ENCODE data around the gene TMEM18.
"Not testable (repeated sequence)": the region's sequence is repeated elsewhere in the genome, so short reads cannot be mapped to it uniquely, and the experiment has no call there.

The TMEM18 gene

DNA sequence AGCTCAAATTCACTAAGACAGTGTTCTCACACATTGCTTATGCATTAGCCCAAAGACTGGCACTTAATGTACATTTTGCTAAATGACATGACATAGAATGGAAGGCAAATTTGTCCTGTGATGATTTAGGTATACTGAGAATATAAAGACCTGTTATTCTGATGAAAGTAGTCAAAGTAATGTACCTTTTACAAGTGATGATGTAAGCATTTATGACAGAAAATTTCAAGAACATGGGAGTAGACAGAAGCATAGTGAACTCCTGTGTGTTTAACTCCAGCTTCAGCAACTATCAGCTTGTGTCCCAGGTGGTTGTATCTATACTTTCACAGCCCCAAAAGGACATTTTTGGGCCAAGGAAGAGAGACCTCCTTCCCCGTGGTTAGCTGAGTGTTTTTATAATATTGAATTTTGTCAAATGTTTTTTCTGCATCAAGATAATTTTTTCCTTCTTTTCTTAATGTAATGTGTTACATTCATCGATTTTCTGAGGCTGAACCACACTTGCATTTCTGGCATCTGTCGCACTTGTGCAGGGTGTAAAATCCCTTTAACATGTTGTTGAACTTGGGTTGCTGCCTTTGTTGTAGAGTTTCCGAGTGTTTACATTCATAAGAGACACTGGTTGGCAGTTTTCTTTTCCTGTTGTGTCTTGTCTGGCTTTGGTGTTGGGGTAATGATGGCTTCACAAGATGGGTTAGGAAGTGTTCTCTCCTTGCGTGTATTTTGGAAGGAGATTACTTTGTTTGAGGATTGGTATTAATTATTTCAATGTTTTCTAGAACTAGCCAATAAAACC is 33.9 kb upstream of the TMEM18 start:
- H3K4me1 ChIP-seq (ENCODE audit: control insufficient read depth, insufficient read depth, low read length), result no peaks in the 10 kb centered on the region
- H3K36me3 ChIP-seq (ENCODE audit: insufficient read depth, low read length), result no peaks in the 10 kb centered on the region
- H3K4me3 ChIP-seq (ENCODE audit: low read length), result no peak overlapping the region
- H3K9me3 ChIP-seq (replicated peaks; ENCODE audit: low read length), result no peaks in the 10 kb centered on the region
- H3K9ac ChIP-seq (ENCODE audit: low read depth, low read length), result no peak overlapping the region
- H3K4me2 ChIP-seq (ENCODE audit: low read length), result no peak overlapping the region
- H3K27me3 ChIP-seq (ENCODE audit: control insufficient read depth, insufficient read depth, low read length), result no peaks in the 10 kb centered on the region

DNA sequence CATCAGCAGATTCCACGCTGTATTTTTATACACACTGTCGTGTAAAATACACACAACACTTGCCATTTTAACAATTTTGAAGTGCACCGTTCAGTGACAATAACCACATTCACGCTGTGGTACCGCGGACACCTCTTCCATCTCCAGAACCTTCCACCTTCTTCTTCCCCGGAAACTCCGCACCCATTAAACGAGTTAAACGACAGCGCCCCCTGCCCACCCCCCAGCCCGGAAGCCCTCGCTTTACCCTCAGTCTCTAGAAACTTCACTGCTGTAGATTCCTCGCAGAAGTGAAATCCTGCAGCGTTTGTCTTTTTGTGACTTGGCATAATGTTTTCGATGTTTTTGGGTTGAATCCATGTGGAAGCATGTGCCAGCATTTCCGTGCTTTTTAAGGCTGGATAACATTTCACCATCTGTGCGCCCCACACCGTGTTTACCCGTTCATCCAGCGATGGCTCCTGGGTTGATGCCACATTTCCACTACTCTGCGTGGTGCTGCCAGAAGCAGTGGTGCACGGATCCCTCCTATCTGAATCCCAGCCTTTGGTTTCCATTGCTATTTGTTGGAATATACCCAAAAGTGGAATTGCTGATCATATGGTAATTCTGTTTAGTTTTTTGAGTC is 32.0 kb upstream of the TMEM18 start:
- Histone ChIP-seq H3K27me3 (ENCODE audit: control insufficient read depth, insufficient read depth, low read length) (no peaks in the 10 kb centered on the region), H3K9me3 (replicated peaks; ENCODE audit: low read length) (no peaks in the 10 kb centered on the region), H3K9ac (ENCODE audit: low read depth, low read length) (no peak overlapping the region), H3K4me2 (ENCODE audit: low read length) (no peak overlapping the region), H3K4me3 (ENCODE audit: low read length) (no peak overlapping the region), H3K4me1 (ENCODE audit: control insufficient read depth, insufficient read depth, low read length) (no peaks in the 10 kb centered on the region), H3K36me3 (ENCODE audit: insufficient read depth, low read length) (no peaks in the 10 kb centered on the region)

DNA sequence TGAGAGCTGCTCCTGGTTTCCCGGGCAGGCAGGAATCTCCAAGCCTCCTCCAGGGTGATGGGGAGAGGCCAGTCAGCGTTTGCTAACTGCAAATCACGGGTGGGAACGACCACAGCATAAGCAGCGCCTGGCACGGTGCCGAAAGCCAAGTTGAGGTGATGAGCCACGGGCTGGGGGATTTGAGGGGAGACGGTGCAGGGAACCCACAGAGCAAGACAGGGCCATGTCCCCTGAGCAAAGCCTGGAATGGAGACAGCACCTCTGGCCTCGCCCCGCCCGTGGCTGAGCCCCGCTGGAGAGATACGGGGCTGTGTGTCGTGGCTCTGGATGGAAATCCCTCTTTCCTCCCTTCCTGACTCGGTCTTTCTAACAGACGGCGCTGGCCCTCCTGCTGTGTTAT is 31.5 kb upstream of the TMEM18 start:
- no peaks in the 10 kb centered on the region for H3K36me3 ChIP-seq (ENCODE audit: insufficient read depth, low read length)
- no peak overlapping the region for H3K9ac ChIP-seq (ENCODE audit: low read depth, low read length)
- no peaks in the 10 kb centered on the region for H3K27me3 ChIP-seq (ENCODE audit: control insufficient read depth, insufficient read depth, low read length)
- no peaks in the 10 kb centered on the region for H3K9me3 ChIP-seq (replicated peaks; ENCODE audit: low read length)
- no peak overlapping the region for H3K4me3 ChIP-seq (ENCODE audit: low read length)
- no peaks in the 10 kb centered on the region for H3K4me1 ChIP-seq (ENCODE audit: control insufficient read depth, insufficient read depth, low read length)
- no peak overlapping the region for H3K4me2 ChIP-seq (ENCODE audit: low read length)

DNA sequence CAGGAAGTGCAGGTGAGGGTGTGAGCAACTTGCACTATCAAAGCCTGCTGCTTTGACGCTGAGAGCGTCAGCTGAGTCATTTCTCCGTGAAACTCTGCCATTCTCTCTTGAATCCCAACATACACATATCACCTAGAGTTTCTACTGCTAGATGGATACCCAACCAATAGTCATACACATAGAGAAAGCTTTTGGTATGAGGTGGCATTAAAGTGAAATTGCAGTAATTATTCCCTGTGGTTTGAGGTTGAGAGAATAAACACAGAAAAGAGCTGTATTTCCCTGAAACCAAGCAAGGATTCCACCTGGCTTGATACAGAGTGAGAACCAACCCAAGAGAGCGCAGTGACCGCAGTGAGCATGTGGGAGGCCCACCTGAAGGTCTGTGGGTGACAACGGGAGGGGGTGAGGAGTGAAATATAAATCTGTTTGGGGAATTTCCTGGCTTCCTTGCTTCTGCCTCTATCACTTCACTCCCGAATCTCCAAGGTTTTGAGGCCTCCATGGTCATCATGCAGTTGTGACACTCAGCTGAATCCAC is 28.8 kb upstream of the TMEM18 start:
- Histone ChIP-seq H3K9me3 (replicated peaks; ENCODE audit: low read length) (no peaks in the 10 kb centered on the region), H3K27me3 (ENCODE audit: control insufficient read depth, insufficient read depth, low read length) (no peaks in the 10 kb centered on the region), H3K4me1 (ENCODE audit: control insufficient read depth, insufficient read depth, low read length) (no peaks in the 10 kb centered on the region), H3K9ac (ENCODE audit: low read depth, low read length) (no peak overlapping the region), H3K36me3 (ENCODE audit: insufficient read depth, low read length) (no peaks in the 10 kb centered on the region), H3K4me3 (ENCODE audit: low read length) (no peak overlapping the region), H3K4me2 (ENCODE audit: low read length) (no peak overlapping the region)

DNA sequence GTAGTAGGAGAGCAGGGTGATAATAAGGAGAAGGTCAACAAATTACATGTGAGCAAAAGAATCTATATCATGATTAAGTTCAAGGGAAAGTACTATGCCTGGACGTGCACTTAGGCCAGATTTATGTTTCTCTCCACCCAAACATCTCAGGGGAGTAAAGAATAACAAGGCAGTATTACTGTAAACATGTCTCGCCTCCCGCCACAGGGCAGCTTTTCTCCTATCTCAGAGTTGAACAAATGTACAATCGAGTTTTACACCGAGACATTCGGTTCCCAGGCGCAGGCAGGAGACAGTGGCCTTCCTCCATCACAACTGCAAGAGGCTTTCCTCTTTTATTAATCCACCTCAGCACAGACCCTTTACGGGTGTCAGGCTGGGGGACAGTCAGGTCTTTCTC is 25.6 kb upstream of the TMEM18 start:
- not testable (repeated sequence) for H3K4me3 ChIP-seq (ENCODE audit: low read length); H3K4me2 ChIP-seq (ENCODE audit: low read length); H3K27me3 ChIP-seq (ENCODE audit: control insufficient read depth, insufficient read depth, low read length); H3K9ac ChIP-seq (ENCODE audit: low read depth, low read length); H3K36me3 ChIP-seq (ENCODE audit: insufficient read depth, low read length); H3K9me3 ChIP-seq (replicated peaks; ENCODE audit: low read length); H3K4me1 ChIP-seq (ENCODE audit: control insufficient read depth, insufficient read depth, low read length)

DNA sequence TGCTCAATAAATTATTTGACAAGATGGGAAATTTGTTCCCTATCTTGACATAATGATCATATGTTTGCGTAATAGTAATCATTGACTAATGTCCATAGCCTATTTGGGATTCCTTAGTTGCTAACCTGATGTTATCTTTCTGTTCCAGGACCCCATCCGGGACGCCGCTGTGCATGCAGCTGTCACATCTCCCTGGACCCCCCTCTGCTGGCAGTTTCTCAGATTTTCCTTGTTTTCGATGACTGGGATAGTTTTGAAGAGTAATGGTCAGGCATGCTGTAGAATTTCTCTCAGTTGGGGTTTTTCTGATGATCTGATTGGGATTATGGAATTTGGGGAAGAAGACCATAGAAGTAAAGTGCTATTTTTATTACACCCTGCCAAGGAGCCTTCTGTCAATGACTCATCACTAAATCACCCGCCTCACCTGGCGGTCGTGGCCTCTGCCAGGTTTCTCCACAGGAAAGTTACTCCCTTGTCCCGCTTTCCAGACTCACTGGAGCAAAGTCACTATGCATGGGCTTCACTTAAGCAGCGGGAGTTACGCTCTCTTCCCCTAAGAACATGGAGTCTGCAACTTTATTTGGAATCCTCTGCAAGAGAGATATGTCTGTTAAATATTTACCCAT is 19.9 kb upstream of the TMEM18 start:
- Histone ChIP-seq H3K9ac (ENCODE audit: low read depth, low read length) (no peak overlapping the region), H3K4me3 (ENCODE audit: low read length) (no peak overlapping the region), H3K27me3 (ENCODE audit: control insufficient read depth, insufficient read depth, low read length) (peaks cover 3% of the 10 kb centered on the region), H3K9me3 (replicated peaks; ENCODE audit: low read length) (no peaks in the 10 kb centered on the region), H3K4me1 (ENCODE audit: control insufficient read depth, insufficient read depth, low read length) (no peaks in the 10 kb centered on the region), H3K4me2 (ENCODE audit: low read length) (no peak overlapping the region), H3K36me3 (ENCODE audit: insufficient read depth, low read length) (no peaks in the 10 kb centered on the region)

DNA sequence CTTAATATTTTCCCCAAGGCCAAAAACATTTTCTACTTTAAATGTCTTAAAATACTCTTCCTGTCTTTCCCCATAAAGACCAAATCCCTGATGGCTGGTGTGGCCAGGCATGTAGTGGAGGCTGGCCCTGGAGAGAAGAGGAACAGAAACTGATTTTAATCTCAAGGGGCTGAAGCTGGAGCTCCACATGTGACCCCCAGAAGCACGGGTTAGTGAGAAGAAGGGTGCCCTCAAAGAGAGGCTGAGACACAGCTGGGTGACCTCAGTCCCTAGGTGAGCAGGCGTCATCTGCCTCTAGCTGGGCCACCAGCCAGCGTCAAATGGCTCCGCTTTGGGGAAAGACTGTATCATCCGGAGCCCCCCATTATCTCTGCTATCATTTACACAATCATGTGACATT is 19.3 kb upstream of the TMEM18 start:
- Histone ChIP-seq H3K4me1 (ENCODE audit: control insufficient read depth, insufficient read depth, low read length) (no peaks in the 10 kb centered on the region), H3K9ac (ENCODE audit: low read depth, low read length) (no peak overlapping the region), H3K4me2 (ENCODE audit: low read length) (no peak overlapping the region), H3K36me3 (ENCODE audit: insufficient read depth, low read length) (no peaks in the 10 kb centered on the region), H3K4me3 (ENCODE audit: low read length) (no peak overlapping the region), H3K9me3 (replicated peaks; ENCODE audit: low read length) (no peaks in the 10 kb centered on the region), H3K27me3 (ENCODE audit: control insufficient read depth, insufficient read depth, low read length) (peaks cover 3% of the 10 kb centered on the region)

DNA sequence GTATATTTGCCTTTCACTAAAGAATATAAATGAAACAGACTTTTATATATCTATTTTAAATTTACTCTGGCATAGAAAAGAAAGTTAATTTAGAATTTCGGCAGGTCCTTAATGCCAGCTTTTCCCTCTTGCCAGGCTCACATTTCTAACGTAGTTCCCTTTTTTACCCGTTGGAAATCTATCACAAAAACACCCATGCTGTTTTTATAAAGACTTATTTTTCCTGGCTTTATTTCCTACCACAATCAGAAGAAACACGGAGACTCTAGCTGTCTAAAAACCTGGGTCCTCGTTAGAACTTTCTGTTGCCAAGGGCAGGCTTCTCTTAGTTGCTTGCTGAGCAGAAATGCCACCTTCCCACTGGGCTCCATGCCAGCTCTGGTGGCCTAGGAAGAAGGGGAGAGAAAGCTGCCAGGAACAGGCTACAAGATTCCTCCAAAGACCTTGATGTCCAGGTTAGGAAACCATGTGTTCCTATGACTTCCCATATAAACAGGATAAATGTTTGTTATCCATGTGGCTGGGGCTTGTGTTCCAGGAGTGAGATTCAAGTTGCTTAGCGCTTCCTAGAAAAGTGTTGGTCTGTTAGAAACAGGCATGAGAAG is 17.8 kb upstream of the TMEM18 start:
- Histone ChIP-seq H3K4me3 (ENCODE audit: low read length) (no peak overlapping the region), H3K9ac (ENCODE audit: low read depth, low read length) (no peak overlapping the region), H3K27me3 (ENCODE audit: control insufficient read depth, insufficient read depth, low read length) (peaks cover 3% of the 10 kb centered on the region)

DNA sequence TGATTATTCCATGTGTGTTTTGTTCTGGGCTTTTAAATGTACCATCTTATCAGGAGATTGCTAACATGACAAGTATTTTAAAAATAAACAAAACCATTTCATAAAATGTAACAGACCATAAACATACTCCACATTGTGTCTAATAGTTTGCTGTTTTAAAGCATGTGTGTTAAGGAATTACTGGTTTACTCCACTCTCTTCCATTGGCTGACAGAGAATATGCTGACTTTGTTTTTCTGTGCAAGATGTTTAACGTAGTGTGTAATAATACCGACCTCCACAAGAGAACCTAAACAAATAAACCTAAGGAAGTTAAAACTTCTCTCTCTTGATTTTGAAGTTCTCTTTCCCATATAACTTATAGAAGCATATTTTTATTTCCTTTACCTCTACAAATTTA is 17.0 kb upstream of the TMEM18 start:
- H3K9me3 ChIP-seq (replicated peaks; ENCODE audit: low read length), result no peaks in the 10 kb centered on the region
- H3K4me1 ChIP-seq (ENCODE audit: control insufficient read depth, insufficient read depth, low read length), result no peaks in the 10 kb centered on the region
- no peak overlapping the region for H3K4me2 ChIP-seq (ENCODE audit: low read length)
- H3K27me3 ChIP-seq (ENCODE audit: control insufficient read depth, insufficient read depth, low read length), result peaks cover 3% of the 10 kb centered on the region
- no peak overlapping the region for H3K4me3 ChIP-seq (ENCODE audit: low read length)
- no peak overlapping the region for H3K9ac ChIP-seq (ENCODE audit: low read depth, low read length)
- no peaks in the 10 kb centered on the region for H3K36me3 ChIP-seq (ENCODE audit: insufficient read depth, low read length)

More for the DNA sequence above, 17.8 kb upstream of the TMEM18 start:
- no peaks in the 10 kb centered on the region for H3K36me3 ChIP-seq (ENCODE audit: insufficient read depth, low read length)
- H3K4me2 ChIP-seq (ENCODE audit: low read length), result no peak overlapping the region
- no peaks in the 10 kb centered on the region for H3K4me1 ChIP-seq (ENCODE audit: control insufficient read depth, insufficient read depth, low read length)
- no peaks in the 10 kb centered on the region for H3K9me3 ChIP-seq (replicated peaks; ENCODE audit: low read length)

DNA sequence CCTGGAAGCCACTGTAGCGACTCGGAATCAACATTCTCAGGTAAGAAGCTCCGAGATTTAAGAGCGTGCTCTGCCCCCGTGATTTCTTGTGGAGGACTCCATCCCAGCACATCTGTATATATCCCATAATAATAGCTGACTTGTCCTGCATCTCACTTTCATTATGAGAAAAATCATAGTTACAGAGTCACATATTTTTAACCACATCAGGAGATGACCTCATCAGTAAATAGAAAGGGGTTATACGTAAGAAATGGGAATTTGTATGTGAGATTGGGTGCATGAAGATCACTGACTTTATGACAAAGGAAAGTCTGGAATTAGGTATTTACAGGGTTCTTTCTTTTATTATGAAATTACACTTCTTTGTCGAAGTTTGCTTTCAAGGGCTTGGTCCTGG is 16.4 kb upstream of the TMEM18 start:
- H3K9me3 ChIP-seq (replicated peaks; ENCODE audit: low read length), result no peaks in the 10 kb centered on the region
- no peak overlapping the region for H3K9ac ChIP-seq (ENCODE audit: low read depth, low read length)
- H3K4me3 ChIP-seq (ENCODE audit: low read length), result no peak overlapping the region
- peaks cover 3% of the 10 kb centered on the region for H3K27me3 ChIP-seq (ENCODE audit: control insufficient read depth, insufficient read depth, low read length)
- H3K4me1 ChIP-seq (ENCODE audit: control insufficient read depth, insufficient read depth, low read length), result no peaks in the 10 kb centered on the region
- H3K36me3 ChIP-seq (ENCODE audit: insufficient read depth, low read length), result no peaks in the 10 kb centered on the region
- H3K4me2 ChIP-seq (ENCODE audit: low read length), result no peak overlapping the region

DNA sequence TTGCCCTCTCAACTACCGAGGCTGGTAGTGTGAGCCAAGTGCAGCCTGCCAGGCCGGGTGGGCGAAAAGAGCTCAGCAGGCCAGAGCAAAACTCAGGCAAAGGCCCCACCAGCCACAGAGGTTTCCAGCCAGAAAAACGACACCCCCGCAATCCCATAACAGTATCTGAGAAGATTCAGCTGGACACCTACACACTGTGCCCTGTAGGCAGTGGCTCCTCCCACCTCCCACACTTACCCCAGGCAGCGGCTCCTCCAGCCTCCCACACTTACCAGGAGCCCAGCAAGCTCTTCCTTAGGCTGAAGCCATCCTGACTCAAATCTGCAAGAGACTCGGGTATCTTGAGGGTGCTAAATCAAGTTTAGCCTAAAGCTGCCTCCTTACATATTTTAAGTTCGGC is 15.6 kb upstream of the TMEM18 start:
- Histone ChIP-seq H3K9ac (ENCODE audit: low read depth, low read length) (no peak overlapping the region), H3K4me2 (ENCODE audit: low read length) (no peak overlapping the region), H3K9me3 (replicated peaks; ENCODE audit: low read length) (no peaks in the 10 kb centered on the region), H3K27me3 (ENCODE audit: control insufficient read depth, insufficient read depth, low read length) (peaks cover 3% of the 10 kb centered on the region), H3K4me3 (ENCODE audit: low read length) (no peak overlapping the region), H3K36me3 (ENCODE audit: insufficient read depth, low read length) (no peaks in the 10 kb centered on the region), H3K4me1 (ENCODE audit: control insufficient read depth, insufficient read depth, low read length) (no peaks in the 10 kb centered on the region)

All from skeletal muscle satellite cell (primary cell).